GM21619 (cell line): ENCODE data around the gene CCR3.

ENCODE experiments used
- ATAC-seq: cut with Tn5 transposase; IDR thresholded peaks from one replicate; pipeline ENCODE4 v1.9.1; 2021; ENCODE audit not compliant: unreplicated experiment

CCR3 gene

DNA sequence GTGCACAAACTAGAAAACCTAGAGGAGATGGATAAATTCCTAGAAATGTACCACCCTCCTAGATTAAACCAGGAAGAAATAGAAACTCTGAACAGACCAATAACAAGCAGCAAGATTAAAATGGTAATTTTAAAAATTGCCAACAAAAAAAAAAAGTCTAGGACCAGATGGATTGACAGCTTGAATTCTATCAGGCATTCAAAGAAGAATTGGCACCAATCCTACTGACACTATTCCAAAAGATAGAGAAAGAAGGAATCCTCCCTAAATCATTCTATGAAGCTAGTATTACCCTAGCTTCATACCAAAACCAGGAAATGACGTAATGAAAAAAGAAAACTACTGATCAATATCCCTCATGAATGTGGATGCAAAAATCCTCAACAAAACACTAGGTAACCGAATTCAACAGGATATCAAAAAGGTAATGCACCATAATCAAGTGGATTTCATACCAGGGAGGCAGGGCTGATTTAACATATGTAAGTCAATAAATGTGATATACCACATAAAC, 24.0 kb upstream of the CCR3 start:
- no peak for ATAC-seq

DNA sequence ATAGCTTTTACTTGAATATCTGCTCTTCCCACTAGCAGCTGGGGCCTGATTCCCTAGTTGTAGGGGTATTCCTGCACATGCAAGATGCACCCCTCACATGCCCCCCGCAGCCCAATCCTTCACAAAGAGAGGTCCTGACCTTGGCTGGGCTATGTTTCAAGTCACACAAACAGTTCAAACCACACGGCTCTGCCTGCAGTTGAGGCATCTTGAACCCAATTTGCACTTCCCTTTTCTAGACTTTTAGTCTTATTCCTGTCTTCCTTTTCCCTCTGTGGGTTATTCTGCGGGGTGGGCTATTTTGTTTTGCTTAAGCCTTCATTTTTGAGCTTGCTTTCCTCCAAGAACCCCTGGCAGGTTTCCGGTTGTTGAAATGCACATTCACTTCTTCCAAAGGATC, 20.9 kb upstream of the CCR3 start:
- ATAC-seq: no peak

DNA sequence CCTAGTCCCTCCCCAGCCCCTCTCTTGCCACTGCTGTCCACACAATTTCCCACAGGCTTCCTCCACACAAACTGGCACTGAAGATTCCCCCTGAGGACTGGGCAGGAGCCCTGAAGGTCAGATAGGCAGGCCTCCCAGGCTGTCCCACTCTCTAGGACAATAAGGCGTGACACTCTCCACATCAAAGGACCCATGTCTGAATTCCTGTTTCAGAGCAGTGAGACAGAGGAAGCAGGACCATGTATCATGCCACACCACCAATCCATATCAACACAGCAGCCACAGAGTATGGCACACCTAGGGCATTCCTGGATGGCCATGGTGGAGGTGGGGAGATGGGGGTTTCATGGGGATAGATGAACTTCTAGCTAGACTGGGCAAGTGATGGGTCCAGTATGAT, 20.3 kb upstream of the CCR3 start:
- no peak for ATAC-seq

DNA sequence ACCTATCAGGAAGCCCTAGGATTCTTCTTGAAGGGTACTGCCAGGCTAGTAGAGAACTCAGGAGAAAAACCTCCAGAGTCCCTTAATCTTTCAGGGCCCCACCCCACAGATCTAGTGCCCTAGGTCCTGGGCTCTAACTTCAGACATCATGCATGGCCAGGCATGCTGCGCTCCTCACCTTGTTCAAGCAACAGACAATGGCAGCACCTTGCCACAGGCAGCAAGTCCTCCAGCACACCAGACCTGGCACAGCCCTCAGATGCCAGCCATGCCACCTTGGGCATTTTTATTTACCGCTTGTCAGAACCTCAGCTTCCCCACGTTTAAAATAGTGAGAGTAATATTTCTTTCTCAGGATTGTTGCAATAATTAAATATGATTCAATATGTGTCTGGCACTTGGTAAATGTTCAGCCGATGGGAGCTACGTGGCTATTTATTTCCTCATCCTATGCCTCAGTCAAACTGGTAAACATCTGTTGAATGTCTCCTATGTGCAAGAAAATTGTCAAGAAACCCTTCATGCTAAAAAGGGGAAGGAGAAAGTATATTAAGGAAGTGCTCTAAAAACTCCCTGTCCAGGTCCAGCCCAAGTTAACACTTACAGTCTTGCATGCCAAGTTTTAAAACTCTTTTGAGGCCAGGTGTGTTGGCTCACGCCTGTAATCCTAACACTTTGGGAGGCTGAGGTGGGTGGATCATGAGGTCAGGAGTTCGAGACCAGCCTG, 19.7 kb upstream of the CCR3 start:
- no peak for ATAC-seq

DNA sequence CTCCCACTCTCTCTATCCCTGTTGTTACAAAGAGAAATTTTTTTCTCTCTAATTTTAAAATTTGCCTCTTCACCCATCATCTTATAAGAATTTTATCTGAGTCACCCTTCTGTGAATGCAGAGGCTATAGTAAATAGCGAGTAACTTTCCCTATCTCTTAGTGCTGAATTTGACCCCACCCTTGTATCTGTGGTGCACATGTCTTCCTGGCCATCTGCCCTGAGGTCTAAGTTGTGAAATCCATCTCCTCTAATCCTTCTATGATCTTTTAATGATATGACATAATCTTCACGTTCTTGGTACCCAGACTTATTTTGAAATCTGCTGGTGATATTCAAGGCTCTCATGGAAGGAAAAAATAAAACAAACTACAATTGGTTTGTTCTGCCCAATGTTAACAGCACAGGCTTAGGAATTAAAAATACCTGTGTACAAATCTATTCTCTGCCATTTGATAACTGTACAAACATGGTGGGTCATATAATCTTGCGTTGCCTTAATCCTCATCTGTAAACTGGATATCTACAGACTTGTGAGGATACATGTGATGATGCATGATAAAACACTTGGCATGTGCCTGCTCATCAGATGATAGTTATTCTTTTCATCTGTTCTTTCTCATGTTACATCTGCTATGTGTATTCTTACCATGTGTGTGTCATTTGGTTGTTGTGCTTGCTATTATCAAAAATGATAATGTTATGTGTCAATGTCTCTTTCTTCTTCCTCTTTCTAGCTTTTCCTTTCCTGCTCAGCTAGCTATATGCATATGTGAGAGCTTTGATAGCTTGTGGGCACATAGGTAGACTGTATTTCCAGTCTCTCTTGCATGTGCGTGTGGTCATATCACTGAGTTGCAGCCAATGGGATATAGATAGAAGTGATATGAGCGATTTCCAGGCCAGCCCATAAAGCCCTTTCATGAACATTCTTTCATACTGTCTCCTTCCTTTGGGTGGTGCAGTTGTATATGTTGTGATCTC, 13.7 kb upstream of the CCR3 start:
- ATAC-seq: no peak

DNA sequence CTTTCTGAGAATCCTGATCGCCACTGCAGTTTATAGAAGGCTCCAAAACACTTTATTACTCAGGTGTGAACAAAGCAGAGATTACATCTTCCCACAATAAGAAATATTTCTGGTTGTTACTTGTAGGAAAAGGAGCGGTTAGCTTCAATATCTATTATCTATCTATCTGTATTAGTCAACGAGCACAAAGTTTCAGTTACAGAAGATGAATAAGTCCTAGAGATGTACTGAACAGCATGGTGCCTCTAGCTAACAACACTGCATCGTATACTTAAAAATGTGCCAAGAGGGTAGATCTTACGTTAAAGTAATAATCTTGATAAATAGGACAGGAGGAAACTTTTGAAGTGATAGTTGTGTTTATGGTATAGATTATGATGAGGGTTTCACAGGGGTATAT, 10.9 kb upstream of the CCR3 start:
- no peak for ATAC-seq

DNA sequence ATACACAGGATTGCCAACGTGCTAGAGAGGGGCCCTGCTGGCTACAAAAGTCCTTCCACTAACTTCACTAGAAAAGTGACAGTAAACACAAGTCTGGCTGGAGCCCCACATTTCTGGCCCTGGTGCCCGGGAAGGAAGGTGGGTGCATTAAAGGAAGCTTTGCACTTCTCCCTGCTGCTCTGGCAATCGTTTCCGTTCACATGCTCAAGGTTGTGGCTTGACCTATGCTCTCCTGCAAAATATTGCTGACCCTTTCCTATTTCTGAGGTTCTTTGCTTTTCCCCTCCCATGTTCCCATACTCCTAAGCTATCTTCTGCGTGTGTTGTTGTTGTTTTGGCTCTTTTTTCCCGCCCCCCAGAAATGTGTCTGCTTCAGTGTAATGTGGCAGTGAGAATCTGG, 9.1 kb upstream of the CCR3 start:
- no peak for ATAC-seq

DNA sequence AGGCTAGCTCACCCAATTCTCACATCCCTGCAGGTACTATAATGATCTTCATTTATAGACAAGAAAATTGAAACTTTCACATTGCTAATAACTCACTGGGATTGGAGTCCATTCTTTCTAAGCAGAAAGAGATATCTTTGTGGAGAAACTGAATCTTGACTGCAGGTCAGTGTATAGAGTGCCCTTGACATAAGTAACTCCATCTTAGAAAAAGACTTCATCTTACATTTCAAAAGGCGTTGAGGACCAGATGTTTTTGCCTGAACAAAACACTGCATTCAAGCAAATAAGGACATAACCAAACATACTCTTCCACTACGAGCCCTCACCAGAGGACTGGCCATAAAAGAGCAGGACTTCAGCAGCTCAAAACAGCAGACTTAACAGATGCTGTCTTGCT, 6.8 kb upstream of the CCR3 start:
- no peak for ATAC-seq

DNA sequence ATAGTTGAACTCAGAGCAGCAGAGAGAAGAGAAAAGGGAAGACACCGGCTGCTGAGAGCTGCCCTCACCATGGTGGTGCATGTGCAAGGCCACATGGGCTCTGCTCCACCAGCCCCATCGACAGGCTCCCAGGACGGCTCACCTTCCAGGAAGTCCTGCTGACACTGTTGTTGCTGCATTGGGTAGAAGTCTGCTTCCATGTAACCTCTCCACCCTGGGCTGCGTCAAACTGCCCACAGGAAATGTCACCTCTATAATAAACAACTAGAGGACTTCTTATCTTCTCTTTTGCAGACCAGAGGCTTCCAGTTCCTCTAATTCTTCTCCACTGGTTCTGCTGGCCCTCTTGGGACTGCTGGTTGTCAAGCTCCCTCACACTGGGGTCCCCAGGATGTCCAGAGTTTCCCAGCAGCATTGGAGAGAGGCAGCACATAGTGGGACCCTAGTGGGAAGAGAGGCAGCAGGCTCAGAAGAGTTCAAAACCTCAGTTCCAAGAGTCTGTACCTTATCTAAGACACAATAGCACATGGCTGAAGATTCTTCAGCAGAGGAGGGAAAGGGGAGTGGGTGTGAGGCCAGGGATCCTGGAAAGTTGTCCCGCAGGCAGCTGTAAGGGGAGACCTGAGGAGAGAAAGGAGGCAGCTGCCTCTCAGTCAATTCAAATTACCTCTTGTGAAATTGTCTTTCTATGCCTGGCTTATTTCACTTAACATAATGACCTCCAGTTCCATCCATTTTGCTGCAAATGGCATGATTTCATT, 5.8 kb upstream of the CCR3 start:
- ATAC-seq: no peak

DNA sequence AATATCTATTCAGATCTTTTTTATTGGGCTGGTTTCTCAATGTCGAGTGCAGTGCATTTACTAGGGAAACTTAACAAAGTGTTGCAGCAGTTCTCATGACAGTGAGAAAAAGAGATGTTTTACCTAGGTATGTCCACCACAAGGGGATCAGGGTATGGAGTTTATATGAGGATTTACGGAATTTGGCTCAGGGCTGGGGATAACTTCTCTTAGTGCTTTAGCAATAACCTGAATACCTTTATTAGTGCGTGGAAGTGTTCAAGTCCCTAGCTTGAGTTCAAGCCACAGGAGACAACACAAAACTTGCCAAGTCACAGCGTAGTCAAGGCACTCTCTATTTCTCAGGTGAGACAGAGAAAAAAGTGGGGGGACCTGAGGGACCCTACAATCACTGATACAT, 3.9 kb upstream of the CCR3 start:
- ATAC-seq: no peak

DNA sequence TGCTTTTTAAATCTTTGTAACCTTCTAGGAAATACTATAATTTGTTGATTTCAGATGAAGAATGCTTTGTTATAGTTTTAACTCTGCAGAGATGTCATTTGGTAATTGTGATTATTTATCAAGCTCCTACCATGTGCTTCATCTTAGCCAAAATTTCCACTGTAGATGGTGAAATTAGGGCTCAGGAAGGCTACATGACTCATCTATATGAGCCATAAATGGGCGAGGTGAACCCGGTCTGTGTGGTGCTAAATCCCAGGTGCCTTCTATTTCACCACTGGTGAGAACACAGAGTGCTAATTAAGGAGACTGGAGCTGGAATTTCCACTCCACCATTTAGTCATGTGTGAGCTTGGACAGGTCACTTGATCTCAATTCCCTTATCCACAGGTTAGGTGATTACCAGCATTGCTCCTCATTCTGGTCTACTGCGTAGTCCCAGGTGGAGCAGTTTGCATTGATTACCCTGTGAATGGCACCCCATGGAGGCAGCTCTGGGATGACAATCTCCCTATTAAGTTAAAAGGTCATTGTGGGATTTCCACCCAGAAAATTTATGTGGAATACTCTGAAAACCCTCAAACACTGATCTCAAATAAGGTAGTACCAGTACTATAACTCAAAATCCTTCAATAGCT, 2.8 kb upstream of the CCR3 start:
- ATAC-seq: no peak

DNA sequence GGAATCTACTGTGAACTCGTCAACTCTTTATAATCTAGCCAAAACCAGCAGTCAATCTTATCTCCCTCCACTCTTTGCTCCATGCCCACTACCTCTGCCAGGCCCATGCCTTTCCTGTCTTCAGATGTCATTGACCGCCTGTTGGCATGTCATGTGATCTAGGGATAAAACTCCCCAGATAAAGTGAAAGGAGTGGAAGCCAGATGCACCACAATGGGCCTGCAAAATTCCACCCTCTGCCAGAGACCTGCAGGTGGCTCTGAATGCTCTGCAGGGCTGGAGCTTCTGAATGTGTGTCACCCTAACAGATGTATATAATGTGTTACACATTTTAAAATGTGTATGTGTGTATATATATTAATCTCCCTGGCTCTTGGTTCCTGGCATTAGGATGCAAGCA, 2.3 kb upstream of the CCR3 start:
- ATAC-seq: no peak

DNA sequence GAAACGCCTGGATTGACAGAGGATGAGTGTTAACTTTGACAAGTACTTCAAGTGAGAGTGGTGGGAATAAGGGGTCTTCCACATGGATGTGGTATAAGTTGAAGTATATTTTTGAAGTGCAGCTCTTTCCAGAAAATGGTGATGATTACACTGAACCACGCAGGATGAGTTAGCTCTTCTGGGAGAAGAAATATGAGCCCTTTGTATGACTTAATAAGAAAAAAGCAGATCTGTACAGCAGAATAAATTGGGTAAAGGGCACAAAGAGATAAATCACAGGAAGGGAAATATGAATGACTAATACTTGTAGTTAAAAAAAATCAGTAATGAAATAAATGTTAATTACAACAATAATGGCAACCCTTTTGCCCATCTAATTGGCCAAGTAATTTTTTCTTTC, 1.3 kb downstream of the CCR3 start:
- no peak for ATAC-seq

DNA sequence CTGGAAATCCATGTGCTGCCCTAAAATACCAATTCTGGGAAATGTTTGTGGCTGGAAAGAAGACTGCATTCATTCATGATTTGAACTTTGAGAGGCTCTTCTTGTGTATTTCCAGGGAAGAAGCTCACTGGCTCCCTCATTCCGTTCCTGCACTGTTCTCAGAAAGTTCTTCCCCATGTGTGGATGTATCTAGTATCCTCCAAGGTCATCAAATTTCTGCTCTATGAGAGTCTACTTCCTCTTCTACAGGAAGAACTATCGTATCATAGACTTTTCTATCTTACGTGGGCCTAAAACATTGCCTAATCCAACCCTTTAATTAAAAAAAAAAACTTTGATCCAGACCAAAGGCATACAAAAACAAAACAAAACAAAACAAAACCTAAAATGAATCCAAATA, 2.9 kb downstream of the CCR3 start:
- no peak for ATAC-seq

DNA sequence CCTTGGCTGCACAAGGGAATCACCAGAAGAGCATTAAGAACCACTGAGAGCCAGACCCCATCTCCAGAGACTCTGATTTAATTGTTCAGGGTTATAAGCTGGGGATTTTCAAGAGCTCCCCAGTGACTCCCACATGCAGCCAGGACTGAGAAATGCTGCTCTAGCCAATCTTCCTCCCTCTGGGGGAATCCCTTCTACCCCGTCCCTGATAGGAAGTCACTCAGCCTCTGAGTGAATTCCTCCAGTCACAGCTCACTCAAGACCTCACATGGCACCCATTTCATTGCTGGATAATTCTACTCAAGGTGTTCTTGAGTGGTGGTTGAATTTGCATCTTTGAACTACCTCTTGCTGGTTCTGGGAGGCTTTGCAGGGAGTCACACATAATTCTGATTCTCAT, 10.7 kb downstream of the CCR3 start:
- ATAC-seq: no peak

DNA sequence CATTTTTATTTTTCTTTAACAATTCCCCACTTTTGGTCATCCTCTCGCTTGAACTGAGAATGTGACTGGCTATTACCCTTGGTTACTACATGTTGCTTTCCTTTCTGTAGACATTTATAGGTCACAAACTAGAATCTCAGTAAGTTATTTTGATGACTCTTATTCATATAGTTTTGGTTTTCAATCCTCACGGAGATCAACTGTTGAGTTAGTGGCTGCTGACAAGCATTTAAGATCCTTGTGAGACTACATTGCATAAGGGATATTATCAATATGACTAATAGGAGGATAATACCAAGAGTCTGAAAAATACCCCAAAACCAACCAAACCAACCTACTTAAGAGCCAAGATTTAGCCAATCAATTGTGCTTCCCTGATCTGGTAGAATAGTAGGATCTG, 16.3 kb downstream of the CCR3 start:
- no peak for ATAC-seq

DNA sequence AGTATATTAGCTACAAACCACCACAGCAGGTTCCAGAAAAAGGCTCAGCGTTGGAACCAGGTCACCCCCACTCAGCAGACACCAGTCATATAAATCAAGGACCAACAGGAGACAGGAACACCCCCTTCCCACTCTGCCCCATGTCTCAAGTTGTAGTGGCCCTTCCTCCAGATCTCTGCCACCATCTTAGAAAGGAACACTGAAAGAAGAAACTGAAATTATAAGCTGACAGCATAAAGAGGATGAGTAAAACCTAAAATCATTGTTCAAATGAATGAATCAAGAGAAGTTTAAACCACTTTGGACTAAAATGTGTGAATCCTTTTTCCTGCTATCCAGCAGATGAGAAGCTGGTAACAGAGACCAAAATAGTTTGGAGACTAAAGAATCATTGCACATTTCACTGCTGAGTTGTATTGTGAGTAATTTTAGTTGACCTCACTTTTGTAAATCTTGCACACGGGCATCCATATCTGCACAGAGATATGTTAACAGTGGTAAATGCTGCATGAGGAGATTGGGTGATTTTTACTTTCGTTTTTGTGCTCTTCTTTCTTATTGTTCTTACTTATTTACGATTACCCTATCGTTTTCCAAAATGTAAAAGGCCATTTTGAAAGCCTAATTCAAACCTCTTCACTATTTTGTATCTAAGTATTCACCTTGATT, 19.8 kb downstream of the CCR3 start:
- ATAC-seq: no peak

DNA sequence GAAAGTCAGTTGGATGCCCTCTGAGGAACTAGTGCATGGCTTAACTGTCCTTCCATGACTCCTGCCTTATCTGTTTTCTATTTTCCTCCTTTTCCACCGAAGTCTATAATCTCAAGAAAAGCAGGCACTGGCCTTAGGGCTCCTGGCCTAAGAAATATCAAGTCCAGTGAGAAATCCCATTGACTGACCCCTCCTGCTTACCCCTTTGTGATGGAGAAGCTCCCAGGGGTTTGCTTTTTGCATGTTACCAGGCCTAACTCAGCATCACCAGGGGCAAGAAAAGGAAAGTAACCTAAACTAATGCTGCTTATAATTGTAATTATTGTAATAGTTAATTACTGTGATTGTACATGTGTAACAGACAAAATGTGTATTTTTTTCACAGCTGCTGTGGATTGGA, 21.7 kb downstream of the CCR3 start:
- ATAC-seq: no peak

DNA sequence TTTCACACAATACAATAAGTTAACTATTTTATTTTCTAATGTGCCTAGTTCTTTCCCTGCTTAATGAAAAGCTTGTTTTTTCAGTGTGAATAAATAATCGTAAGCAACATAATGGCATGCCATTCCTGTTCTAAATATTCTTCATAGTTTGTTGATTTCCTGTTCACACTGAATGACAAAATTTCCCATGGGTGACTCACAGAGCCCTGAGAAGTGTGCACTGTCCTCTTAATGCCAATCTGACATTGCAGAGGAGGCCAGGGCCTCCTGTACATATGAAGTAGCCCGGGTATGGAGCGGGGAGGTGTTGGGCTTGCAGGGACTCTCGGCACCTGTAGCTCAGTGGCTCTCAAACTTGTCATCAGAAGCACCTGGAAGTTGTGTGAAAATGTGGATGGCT, 24.3 kb downstream of the CCR3 start:
- no peak for ATAC-seq

DNA sequence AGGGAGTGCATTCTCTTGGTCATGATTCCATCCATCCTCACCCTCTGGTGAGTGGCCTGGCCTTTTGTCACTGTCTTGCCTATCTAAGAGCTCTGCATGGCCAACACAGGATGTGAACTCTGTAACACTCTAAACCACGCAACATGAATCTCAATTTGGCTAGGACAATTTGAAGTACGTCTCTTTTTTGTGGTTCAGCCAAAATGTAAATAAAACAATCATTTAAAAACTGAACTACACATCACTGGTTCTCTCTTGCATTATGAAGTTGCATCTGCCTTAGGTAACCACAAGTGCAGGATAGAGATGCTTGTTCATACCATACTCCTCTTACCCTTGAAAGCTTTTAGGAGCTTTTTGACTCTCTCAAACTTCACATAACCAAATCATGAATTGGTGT, 27.3 kb downstream of the CCR3 start:
- ATAC-seq: no peak
